22Rv1 (cell line): ENCODE results near the gene RPS19BP1.
A peak's percentile ranks its signal among the peaks of the same experiment; 100 is the strongest.

Experiments used
- H3K27ac ChIP-seq: fragments of 450-650 bp; 2 replicates; pipeline ENCODE4 v1.5.1; 2017
- ZFX ChIP-seq: fragments of 450-650 bp; IDR thresholded peaks from 2 replicates; pipeline ENCODE4 v1.6.1; 2017; ENCODE audit warnings: antibody characterized with exemption, borderline replicate concordance
- TF ChIP-seq, protein P1 (sequence below): fragments of 450-650 bp; IDR thresholded peaks from 2 replicates; pipeline ENCODE4 v1.5.1; 2017; ENCODE audit warnings: mild to moderate bottlenecking

The RPS19BP1 gene

GRCh38 chr22:39503630-39504029 is 28.9 kb downstream of the RPS19BP1 start:
- no peak overlapping the region for H3K27ac ChIP-seq
- TF ChIP-seq, protein P1, sequence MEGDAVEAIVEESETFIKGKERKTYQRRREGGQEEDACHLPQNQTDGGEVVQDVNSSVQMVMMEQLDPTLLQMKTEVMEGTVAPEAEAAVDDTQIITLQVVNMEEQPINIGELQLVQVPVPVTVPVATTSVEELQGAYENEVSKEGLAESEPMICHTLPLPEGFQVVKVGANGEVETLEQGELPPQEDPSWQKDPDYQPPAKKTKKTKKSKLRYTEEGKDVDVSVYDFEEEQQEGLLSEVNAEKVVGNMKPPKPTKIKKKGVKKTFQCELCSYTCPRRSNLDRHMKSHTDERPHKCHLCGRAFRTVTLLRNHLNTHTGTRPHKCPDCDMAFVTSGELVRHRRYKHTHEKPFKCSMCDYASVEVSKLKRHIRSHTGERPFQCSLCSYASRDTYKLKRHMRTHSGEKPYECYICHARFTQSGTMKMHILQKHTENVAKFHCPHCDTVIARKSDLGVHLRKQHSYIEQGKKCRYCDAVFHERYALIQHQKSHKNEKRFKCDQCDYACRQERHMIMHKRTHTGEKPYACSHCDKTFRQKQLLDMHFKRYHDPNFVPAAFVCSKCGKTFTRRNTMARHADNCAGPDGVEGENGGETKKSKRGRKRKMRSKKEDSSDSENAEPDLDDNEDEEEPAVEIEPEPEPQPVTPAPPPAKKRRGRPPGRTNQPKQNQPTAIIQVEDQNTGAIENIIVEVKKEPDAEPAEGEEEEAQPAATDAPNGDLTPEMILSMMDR: no peak
- no peak for TF ChIP-seq ZFX

DNA sequence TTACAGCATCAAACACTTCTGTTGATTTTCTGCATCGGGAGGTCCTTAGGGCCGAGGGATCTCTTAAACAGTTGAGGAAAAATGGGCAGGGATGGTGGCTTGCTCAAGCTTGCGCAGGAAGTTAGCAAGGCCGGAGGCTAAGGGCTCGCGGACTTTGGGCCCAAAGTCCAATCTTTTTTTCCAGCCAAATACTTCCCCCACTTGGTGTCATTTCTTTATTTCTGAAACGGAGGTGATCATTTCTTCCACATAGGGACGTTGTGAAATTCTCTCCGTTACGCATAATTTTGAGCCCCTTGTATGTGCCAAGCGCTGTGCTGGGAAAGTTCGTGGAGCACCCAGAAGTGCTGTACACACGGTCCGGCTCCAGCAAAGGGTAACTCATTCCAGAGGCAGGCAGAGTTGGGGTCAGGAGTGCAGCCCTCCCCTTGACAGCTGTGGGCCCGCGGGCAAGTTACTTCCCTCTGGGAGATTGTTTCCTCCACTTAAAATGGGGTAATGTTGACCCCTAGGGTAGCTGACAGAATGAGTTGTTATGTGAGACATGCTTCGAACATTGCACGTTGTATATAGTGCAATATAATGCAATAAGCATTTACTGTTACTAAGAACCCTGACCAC is 29.6 kb downstream of the RPS19BP1 start:
- H3K27ac ChIP-seq: peak overlapping the region; percentile 69
- TF ChIP-seq, protein P1: no peak
- TF ChIP-seq ZFX: no peak

GRCh38 chr22:39502109-39502788 is 30.3 kb downstream of the RPS19BP1 start, which contains the start of gene MIEF1:
TSS of gene MIEF1 (plus strand) at chr22:39502290. CDS start at chr22:39511295, 9,005 bp downstream.
- H3K27ac ChIP-seq: peak within 1 kb of the TSS; percentile 69
- no peak for TF ChIP-seq ZFX
- TF ChIP-seq, protein P1: no peak

- TF ChIP-seq, protein P1: no peak
- TF ChIP-seq ZFX: no peak
- H3K27ac ChIP-seq: peak overlapping the region; percentile 69
Measured at GRCh38 chr22:39501644-39502108, 30.9 kb downstream of the RPS19BP1 start.

- TF ChIP-seq ZFX: no peak
- TF ChIP-seq, protein P1: no peak
- H3K27ac ChIP-seq: peak overlapping the region; percentile 69; the same call in 1 of the 2 replicates
Measured at GRCh38 chr22:39500101-39500500, 32.4 kb downstream of the RPS19BP1 start.

- no peak overlapping the region for H3K27ac ChIP-seq
- TF ChIP-seq ZFX: no peak
- TF ChIP-seq, protein P1: no peak
Measured at GRCh38 chr22:39498802-39499201, 33.7 kb downstream of the RPS19BP1 start.

DNA sequence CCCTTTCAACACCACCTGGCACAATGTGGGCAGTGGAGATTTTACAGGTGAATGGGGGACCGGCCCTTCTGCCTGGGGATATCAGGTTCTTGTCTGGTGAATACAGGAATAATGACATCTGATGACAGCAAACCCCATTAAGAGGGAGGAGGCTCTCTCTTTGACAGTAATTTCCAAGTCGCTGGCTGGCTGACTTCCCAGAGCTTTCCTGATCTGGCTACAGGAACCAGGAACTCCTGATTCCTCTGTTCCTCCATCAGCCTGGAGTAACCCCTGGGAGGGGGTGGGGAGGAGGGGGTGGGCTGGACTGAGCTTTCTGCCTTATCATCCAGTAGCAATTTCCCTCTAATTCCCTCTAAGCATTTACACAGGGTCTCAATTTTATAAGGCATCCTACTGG is 34.2 kb downstream of the RPS19BP1 start:
- H3K27ac ChIP-seq: no peak overlapping the region
- no peak for TF ChIP-seq ZFX
- TF ChIP-seq, protein P1: no peak
